ENCODE measurements around the gene PLCB1. TPM values are rescaled to one million over a fixed set of nuclear protein-coding genes. Genes with fewer than 3 reads are reported as not detected.
A peak's percentile ranks its signal among the peaks of the same experiment; 100 is the strongest.

The PLCB1 gene
- total RNA-seq, 1 donor, result 46.5 TPM

DNA sequence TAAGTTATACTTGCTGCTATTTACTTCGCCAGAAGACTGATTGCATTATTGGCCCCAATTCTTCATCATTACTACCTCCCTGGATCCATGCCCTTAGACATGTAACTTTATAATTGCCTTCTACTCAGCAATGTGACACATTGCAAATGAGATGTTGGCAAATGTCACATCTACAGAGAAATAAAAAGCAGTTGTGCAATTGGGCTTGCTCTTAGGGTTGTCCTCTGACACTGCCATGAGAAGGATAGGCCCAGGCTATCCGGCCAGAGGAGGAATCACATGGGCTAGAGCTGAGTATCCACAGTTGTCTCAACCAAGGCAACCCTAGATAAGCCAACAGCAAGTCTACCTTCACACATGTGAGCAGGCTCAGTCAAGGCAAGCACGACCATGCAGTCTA, 447.0 kb downstream of the PLCB1 start:
- H3K4me3 ChIP-seq (ENCODE audit: low read depth, low read length), result no peak overlapping the region
- TF ChIP-seq, protein P1, sequence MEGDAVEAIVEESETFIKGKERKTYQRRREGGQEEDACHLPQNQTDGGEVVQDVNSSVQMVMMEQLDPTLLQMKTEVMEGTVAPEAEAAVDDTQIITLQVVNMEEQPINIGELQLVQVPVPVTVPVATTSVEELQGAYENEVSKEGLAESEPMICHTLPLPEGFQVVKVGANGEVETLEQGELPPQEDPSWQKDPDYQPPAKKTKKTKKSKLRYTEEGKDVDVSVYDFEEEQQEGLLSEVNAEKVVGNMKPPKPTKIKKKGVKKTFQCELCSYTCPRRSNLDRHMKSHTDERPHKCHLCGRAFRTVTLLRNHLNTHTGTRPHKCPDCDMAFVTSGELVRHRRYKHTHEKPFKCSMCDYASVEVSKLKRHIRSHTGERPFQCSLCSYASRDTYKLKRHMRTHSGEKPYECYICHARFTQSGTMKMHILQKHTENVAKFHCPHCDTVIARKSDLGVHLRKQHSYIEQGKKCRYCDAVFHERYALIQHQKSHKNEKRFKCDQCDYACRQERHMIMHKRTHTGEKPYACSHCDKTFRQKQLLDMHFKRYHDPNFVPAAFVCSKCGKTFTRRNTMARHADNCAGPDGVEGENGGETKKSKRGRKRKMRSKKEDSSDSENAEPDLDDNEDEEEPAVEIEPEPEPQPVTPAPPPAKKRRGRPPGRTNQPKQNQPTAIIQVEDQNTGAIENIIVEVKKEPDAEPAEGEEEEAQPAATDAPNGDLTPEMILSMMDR (IDR thresholded peaks at IDR 0.05; ENCODE audit: insufficient read depth, low read length), result no peak
- no peak for DNase-seq (ENCODE audit: low read depth)

DNA sequence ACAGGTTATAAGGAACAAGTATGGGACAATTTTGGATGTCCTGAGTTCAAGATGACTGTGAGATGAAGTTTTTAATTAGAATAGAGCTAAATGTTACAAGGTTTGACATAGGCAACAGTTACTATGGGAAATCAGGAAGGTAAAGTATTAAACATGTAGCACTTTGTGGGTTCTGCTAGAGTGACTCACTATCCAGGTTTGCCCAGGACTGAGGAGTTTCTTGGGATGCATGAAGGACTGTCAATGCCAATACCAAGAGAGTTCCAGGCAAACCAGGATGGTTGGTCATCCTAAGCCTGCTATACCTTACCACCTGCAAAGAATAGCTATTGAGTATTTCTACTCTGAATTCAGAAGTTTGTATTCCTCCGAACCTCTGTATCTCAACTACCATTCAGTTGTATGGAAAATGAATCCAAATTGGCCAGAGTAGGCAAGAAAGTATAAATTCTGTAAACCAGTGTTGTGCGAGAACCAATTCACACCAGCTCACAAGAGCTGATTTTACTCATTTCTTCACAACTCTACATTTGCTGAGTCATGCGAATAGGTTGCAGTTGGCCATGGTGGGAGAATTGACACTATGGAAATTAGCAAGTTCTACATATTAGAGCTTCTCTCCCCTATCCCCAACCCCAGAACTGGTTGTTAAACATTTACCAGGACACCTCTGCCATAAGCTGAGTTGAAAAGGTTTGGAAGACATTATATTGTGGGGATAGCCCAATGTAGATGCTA, 449.5 kb downstream of the PLCB1 start:
- TF ChIP-seq, protein P1 (IDR thresholded peaks at IDR 0.05; ENCODE audit: insufficient read depth, low read length), result no peak
- H3K4me3 ChIP-seq (ENCODE audit: low read depth, low read length), result no peak overlapping the region
- no peak for DNase-seq (ENCODE audit: low read depth)

DNA sequence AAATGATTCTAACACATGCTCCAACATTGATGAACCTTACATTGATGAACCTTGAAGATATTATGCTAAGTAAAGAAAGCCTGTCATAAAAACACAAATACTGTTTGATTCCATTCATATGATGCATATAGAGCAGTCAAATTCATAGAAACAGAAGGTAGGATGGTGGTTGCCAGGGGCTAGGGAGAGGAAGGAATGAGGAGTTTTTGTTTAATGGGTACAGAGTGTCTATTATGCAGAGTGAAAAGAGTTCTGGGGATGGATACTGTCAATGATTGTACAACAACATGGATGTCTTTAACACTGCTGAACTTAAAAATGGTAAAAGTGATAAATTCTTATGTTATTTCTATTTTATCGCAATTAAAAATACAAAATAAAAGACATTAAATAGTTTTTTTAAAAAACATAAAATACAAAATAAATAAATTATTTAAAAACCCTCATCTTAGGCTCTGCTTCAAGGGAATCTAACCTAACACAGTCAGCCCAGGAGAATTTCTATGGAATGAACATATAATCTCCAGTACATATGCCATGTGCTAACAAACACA, 451.0 kb downstream of the PLCB1 start:
- no peak overlapping the region for H3K4me3 ChIP-seq (ENCODE audit: low read depth, low read length)
- TF ChIP-seq, protein P1 (IDR thresholded peaks at IDR 0.05; ENCODE audit: insufficient read depth, low read length), result no peak
- no peak for DNase-seq (ENCODE audit: low read depth)

DNA sequence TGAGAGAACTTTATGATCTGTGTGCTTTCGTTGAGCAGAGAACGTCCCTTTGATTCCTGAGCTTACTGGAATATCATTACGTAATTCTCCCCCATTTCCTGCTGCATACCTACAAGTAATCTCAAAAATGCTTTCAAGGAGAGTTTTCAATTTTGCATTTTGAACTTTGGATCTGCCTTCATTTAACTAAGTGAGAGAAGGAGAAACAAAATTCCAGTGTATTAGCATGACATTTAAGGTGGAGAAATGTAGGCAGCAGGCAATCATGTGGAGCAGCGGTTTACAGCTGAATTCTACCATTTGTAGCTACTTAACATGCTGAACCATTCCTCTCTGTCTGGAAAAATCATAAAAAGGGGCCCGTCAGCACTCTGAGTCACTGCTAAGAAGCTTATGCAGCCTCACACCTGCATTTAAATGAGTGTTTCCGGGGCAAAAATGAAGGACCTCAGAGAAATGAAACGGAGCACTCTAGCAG, 451.5 kb downstream of the PLCB1 start:
- TF ChIP-seq, protein P1 (IDR thresholded peaks at IDR 0.05; ENCODE audit: insufficient read depth, low read length), result no peak
- DNase-seq (ENCODE audit: low read depth), result peak; percentile 35
- no peak overlapping the region for H3K4me3 ChIP-seq (ENCODE audit: low read depth, low read length)

DNA sequence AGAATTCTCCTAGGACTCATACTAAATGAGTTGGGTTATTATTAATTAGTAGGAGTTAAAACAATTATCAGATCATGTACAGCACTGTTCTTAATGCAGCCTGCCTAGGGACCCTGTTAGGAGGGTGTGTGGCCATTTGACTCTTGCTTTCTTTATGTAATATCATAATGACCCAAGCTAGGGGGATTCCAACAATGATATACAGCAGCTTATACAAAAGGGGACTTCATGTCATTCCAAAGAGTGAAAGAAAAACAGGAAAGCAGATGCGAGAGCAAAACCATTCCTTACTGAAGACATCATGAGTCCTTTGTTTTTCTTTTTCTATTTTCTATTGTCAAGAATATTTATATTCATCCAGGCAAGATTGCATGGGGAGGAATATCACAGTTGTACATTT, 455.2 kb downstream of the PLCB1 start:
- TF ChIP-seq, protein P1 (IDR thresholded peaks at IDR 0.05; ENCODE audit: insufficient read depth, low read length), result no peak
- DNase-seq (ENCODE audit: low read depth), result peak; percentile 4
- no peak overlapping the region for H3K4me3 ChIP-seq (ENCODE audit: low read depth, low read length)

DNA sequence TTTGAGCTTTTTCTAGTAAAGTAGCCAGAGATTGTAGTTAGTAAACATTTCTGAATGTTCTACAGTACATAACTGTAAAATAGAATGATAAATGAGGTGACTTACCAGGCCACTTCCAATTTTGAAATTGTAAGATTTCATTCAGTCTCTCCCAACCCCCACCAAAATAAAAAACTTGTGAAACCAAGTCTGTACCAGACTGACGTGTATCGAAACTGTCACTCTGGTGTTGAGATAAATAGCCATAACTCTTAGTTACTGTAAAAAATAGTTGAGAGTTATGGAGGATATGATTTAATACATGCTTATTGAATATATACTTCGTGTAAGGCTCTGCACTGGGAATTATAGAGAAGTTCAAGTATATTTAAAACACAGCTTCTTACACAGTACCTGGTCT, 455.7 kb downstream of the PLCB1 start:
- DNase-seq (ENCODE audit: low read depth), result no peak
- TF ChIP-seq, protein P1 (IDR thresholded peaks at IDR 0.05; ENCODE audit: insufficient read depth, low read length), result no peak
- H3K4me3 ChIP-seq (ENCODE audit: low read depth, low read length), result no peak overlapping the region
